AG10803 (cell line): Measurements from ENCODE around the gene KLF9.

Experiments
- DNase-seq: peaks from one replicate; pipeline ENCODE4 v3.0.0; 2010; ENCODE audit warnings: low read depth
- H3K4me3 ChIP-seq: 2 replicates; pipeline ENCODE4 v1.5.1; 2011; ENCODE audit warnings: mild to moderate bottlenecking, low read length, control low read depth
- TF ChIP-seq, protein P1 (sequence below): conservative IDR thresholded peaks from 2 replicates; pipeline ENCODE4 v1.5.1; 2011; ENCODE audit warnings: mild to moderate bottlenecking, low read length, control low read depth, inconsistent platforms

KLF9 gene

DNA sequence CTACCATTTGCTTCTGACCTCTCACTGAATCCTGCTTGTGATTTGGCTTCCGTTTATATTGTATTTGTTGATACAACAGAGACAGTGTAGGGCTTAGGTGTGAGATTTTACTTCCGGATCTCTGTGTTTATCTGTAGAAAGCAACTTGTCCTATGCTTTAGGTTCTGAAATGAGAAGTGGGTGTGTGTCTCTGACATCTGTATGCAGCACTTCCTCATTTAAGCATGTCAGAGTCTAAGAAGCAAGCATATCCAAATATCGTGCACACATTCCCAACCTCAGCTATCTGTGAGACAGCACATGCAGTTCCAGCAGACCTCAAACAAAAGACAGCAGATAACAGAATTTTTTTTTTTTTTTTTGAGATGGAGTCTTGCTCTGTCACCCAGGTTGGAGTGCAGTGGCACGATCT, 16.3 kb downstream of the KLF9 start:
- TF ChIP-seq, protein P1, sequence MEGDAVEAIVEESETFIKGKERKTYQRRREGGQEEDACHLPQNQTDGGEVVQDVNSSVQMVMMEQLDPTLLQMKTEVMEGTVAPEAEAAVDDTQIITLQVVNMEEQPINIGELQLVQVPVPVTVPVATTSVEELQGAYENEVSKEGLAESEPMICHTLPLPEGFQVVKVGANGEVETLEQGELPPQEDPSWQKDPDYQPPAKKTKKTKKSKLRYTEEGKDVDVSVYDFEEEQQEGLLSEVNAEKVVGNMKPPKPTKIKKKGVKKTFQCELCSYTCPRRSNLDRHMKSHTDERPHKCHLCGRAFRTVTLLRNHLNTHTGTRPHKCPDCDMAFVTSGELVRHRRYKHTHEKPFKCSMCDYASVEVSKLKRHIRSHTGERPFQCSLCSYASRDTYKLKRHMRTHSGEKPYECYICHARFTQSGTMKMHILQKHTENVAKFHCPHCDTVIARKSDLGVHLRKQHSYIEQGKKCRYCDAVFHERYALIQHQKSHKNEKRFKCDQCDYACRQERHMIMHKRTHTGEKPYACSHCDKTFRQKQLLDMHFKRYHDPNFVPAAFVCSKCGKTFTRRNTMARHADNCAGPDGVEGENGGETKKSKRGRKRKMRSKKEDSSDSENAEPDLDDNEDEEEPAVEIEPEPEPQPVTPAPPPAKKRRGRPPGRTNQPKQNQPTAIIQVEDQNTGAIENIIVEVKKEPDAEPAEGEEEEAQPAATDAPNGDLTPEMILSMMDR, result no peak
- DNase-seq, result no peak
- no peak overlapping the region for H3K4me3 ChIP-seq

DNA sequence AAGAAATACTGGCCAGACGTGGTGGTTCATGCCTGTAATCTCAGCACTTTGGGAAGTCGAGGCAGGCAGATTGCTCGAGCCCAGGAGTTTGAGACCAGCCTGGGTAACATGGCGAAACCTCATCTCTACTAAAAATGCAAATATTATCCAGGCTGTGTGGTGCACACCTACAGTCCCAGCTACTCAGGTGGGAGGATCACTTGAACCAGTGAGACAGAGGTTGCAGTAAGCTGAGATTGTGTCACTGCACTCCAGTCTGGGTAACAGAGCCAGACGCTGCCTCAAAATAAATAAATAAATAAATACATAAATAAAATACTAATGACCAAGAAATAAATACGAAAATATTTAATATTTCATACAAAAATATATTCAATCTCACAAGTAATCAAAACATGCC, 18.8 kb downstream of the KLF9 start:
- H3K4me3 ChIP-seq, result no peak overlapping the region
- no peak for DNase-seq
- TF ChIP-seq, protein P1, result no peak

DNA sequence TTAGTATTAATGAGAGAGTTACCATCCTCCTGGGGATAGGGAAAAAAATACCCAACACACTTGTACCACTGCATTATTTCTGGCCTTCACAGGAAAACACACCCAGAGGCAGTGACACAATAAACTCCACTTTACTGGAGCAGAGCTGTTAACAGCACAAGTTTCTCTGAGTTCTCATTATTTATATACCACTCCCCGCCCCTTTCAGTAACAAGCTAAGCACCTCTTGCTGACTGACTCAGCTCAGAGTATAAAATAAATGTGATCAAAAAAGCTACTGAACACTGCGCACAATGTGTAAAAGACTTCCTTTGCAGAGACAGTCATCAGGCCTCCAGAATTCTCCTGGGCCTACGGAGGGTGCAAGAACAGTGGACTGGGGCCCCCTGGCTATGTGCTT, 21.6 kb downstream of the KLF9 start:
- H3K4me3 ChIP-seq, result no peak overlapping the region
- DNase-seq, result no peak
- TF ChIP-seq, protein P1, result no peak

- no peak for DNase-seq
- TF ChIP-seq, protein P1, result no peak; the same call in 1 of the 2 replicates
- H3K4me3 ChIP-seq, result no peak overlapping the region
Observed at GRCh38 chr9:70392189-70392588, 22.3 kb downstream of the KLF9 start.

DNA sequence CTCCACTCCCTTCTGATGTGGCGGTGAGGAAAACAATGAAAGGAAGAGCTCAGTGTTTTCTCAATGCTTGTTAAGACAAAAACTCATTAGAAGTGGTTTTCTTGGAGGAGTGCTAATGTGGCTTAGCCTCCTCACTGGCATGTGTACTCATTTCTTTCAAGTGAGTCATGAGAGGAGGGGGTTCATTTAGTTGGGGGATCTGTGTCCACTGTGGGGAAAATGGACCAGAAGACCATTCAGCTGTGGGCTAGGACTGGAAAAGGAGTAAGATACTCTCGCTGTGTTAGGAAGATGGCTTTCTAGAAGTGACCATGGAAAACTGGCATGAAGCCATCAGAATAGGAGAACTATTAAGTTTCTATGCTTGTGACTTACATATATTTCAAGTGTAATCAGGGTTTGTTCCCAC, 23.5 kb downstream of the KLF9 start:
- H3K4me3 ChIP-seq, result no peak overlapping the region
- TF ChIP-seq, protein P1, result no peak
- DNase-seq, result no peak

- H3K4me3 ChIP-seq, result no peak overlapping the region
- no peak for DNase-seq
- TF ChIP-seq, protein P1, result no peak
Observed at GRCh38 chr9:70389621-70390266, 24.7 kb downstream of the KLF9 start.

DNA sequence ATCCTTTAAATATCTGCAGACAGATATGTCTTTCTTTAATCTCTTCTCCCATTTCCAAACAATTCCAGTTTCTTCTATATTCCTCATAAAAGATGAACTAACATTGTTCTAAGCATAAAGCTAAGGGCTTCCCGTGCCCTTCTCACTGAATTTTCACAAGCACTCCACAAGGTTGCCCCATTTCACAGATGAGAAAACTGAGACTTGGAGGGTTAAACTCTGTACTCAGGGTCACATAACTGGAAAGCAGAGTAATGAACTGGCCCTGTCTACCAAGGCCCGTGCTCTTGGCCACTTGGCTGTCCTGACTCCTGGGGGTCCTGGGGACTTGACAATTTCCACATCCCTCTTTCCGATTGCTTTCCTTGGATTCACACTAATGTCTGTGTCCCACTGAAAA, 25.3 kb downstream of the KLF9 start:
- TF ChIP-seq, protein P1, result no peak
- no peak overlapping the region for H3K4me3 ChIP-seq
- no peak for DNase-seq
